ENCODE results near the gene SLC39A3.
"Not testable (repeated sequence)": the region's sequence is repeated elsewhere in the genome, so short reads cannot be mapped to it uniquely, and the experiment has no call there.

SLC39A3 gene

GRCh38 chr19:2722541-2723344, 17.1 kb downstream of the SLC39A3 start:
- no peak for DNase-seq (ENCODE audit: low spot score)

GRCh38 chr19:2721570-2722540, 18.0 kb downstream of the SLC39A3 start:
- DNase-seq (ENCODE audit: low spot score): no peak

- DNase-seq (ENCODE audit: low spot score): no peak
Measured at GRCh38 chr19:2720777-2721569, 18.8 kb downstream of the SLC39A3 start, which contains the start of gene DIRAS1. DIRAS1 (minus strand) TSS chr19:2721372; CDS start chr19:2717806, 3,566 bp downstream.

GRCh38 chr19:2719920-2720776, 19.7 kb downstream of the SLC39A3 start:
- DNase-seq (ENCODE audit: low spot score): no peak

- no peak for DNase-seq (ENCODE audit: low spot score)
Measured at GRCh38 chr19:2719232-2719735, 20.5 kb downstream of the SLC39A3 start.

GRCh38 chr19:2717638-2718541, 21.9 kb downstream of the SLC39A3 start:
- no peak for DNase-seq (ENCODE audit: low spot score)

GRCh38 chr19:2716722-2717637, 22.8 kb downstream of the SLC39A3 start:
- no peak for DNase-seq (ENCODE audit: low spot score)

- DNase-seq (ENCODE audit: low spot score): no peak
Measured at GRCh38 chr19:2716275-2716650, 23.6 kb downstream of the SLC39A3 start.

GRCh38 chr19:2715470-2716274, 24.1 kb downstream of the SLC39A3 start:
- no peak for DNase-seq (ENCODE audit: low spot score)

- no peak for DNase-seq (ENCODE audit: low spot score)
Measured at GRCh38 chr19:2714531-2715269, 25.1 kb downstream of the SLC39A3 start.

GRCh38 chr19:2714102-2714501, 25.7 kb downstream of the SLC39A3 start:
- DNase-seq (ENCODE audit: low spot score): not testable (repeated sequence)

- not testable (repeated sequence) for DNase-seq (ENCODE audit: low spot score)
Measured at GRCh38 chr19:2713170-2713569, 26.6 kb downstream of the SLC39A3 start.

- DNase-seq (ENCODE audit: low spot score): no peak
Measured at GRCh38 chr19:2711875-2712205, 28.0 kb downstream of the SLC39A3 start.

GRCh38 chr19:2711172-2711874, 28.5 kb downstream of the SLC39A3 start:
- no peak for DNase-seq (ENCODE audit: low spot score)

GRCh38 chr19:2706251-2706650, 33.6 kb downstream of the SLC39A3 start:
- no peak for DNase-seq (ENCODE audit: low spot score)

- no peak for DNase-seq (ENCODE audit: low spot score)
Measured at GRCh38 chr19:2703691-2704216, 36.1 kb downstream of the SLC39A3 start.
